ENCODE data around the gene TSHZ2. TPM values are rescaled to one million over a fixed set of nuclear protein-coding genes. Genes with fewer than 3 reads are reported as not detected.

Gene TSHZ2
- total RNA-seq, 3 donors from 2014 or later (not counting 1 experiment from before 2014, with no cell fraction given) = 1.8 to 1.9 TPM; not detected in 1

DNA sequence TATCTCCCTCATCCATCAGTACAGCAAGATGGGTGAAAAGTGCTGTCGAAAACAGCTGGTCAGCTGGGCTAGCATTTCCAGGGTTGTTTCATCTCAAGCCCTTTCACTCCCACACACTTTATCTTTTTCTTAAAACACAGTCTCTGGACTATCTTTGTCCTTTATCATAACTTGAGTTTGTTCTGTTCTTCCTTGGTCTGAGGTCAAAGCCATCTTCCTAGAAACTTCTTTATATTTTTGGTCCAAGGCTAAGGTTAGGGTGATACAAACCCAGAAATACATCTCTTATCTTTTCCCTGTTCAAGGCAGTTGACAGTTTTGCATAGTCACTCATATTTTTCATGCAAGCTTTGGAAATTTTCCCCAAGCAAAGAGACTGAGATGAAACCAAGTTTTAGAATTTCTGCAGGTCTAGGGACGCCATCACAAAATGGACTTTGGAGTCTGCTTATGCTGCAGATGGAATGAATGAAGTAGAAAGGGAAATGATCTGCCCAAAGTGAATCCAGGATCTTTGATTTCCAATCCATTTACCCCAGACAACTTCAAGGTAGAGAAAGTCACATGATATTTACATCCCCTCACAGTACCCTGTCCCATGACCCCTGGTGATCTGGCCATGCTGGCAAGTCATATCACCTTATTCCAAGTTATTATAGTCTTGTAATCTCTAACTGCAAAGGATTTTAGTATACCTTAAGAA lies 324.4 kb downstream of the TSHZ2 start:
- DNase-seq = no peak
- H3K36me3 ChIP-seq (ENCODE audit: control insufficient read depth, insufficient read depth, low read length) = no peaks in the 10 kb centered on the region
- Mint-ChIP-seq H3K4me1 (no peaks in the 10 kb centered on the region), H3K4me3 (no peak overlapping the region), H3K27ac (no peak overlapping the region), H3K36me3 (no peaks in the 10 kb centered on the region), H3K9me3 (no peaks in the 10 kb centered on the region), H3K27me3 (ENCODE audit: low read depth in 2 of 2) (peaks cover 16 to 42% of the 10 kb centered on the region in 2 donors)
- peaks cover 2% of the 10 kb centered on the region for H3K27me3 ChIP-seq (ENCODE audit: control insufficient read depth, insufficient read depth, low read length)
- no peak for ATAC-seq
- H3K4me1 ChIP-seq (ENCODE audit: control insufficient read depth, insufficient read depth, low read length) = no peaks in the 10 kb centered on the region
- TF ChIP-seq, protein P1, sequence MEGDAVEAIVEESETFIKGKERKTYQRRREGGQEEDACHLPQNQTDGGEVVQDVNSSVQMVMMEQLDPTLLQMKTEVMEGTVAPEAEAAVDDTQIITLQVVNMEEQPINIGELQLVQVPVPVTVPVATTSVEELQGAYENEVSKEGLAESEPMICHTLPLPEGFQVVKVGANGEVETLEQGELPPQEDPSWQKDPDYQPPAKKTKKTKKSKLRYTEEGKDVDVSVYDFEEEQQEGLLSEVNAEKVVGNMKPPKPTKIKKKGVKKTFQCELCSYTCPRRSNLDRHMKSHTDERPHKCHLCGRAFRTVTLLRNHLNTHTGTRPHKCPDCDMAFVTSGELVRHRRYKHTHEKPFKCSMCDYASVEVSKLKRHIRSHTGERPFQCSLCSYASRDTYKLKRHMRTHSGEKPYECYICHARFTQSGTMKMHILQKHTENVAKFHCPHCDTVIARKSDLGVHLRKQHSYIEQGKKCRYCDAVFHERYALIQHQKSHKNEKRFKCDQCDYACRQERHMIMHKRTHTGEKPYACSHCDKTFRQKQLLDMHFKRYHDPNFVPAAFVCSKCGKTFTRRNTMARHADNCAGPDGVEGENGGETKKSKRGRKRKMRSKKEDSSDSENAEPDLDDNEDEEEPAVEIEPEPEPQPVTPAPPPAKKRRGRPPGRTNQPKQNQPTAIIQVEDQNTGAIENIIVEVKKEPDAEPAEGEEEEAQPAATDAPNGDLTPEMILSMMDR (IDR thresholded peaks at IDR 0.05) = no peak
- intact Hi-C loops (cut with micrococcal nuclease) = no loop called here
- H3K4me3 ChIP-seq (ENCODE audit: low read length) = no peak overlapping the region
- 94% methylated on average over 2 of the region's 2 CpGs for WGBS (ENCODE audit: insufficient coverage)
- no peaks in the 10 kb centered on the region for H3K9me3 ChIP-seq (ENCODE audit: control insufficient read depth, insufficient read depth, low read length)
- no peak overlapping the region for H3K27ac ChIP-seq (ENCODE audit: low read length)

DNA sequence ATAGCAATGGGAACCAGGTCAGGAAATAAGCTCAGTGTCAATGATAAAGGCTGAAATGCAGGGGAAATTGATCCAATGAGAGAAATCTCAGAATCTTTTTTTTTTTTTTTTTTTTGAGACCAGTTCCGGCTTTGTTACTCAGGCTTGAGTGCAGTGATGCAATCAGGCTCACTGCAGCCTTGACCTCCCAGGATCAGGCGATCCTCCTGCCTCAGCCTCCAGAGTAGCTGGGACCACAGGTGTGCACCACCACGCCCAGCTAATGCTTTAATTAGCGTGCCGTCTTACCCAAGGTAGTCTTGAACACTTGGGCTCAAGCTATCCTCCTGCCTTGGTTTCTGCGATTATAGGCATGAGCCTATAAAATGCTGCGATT lies 325.0 kb downstream of the TSHZ2 start:
- ATAC-seq = no peak
- Mint-ChIP-seq H3K4me3 (no peak overlapping the region), H3K36me3 (no peaks in the 10 kb centered on the region), H3K4me1 (no peaks in the 10 kb centered on the region), H3K27me3 (ENCODE audit: low read depth in 2 of 2) (peaks cover 16 to 42% of the 10 kb centered on the region in 2 donors), H3K9me3 (no peaks in the 10 kb centered on the region), H3K27ac (no peak overlapping the region)
- TF ChIP-seq, protein P1 (IDR thresholded peaks at IDR 0.05) = no peak
- no peak overlapping the region for H3K4me3 ChIP-seq (ENCODE audit: low read length)
- intact Hi-C loops (cut with micrococcal nuclease) = no loop called here
- H3K4me1 ChIP-seq (ENCODE audit: control insufficient read depth, insufficient read depth, low read length) = no peaks in the 10 kb centered on the region
- 91% methylated on average over 7 of the region's 7 CpGs for WGBS (ENCODE audit: insufficient coverage)
- no peak for DNase-seq
- peaks cover 2% of the 10 kb centered on the region for H3K27me3 ChIP-seq (ENCODE audit: control insufficient read depth, insufficient read depth, low read length)
- no peaks in the 10 kb centered on the region for H3K36me3 ChIP-seq (ENCODE audit: control insufficient read depth, insufficient read depth, low read length)
- H3K9me3 ChIP-seq (ENCODE audit: control insufficient read depth, insufficient read depth, low read length) = no peaks in the 10 kb centered on the region
- H3K27ac ChIP-seq (ENCODE audit: low read length) = no peak overlapping the region

DNA sequence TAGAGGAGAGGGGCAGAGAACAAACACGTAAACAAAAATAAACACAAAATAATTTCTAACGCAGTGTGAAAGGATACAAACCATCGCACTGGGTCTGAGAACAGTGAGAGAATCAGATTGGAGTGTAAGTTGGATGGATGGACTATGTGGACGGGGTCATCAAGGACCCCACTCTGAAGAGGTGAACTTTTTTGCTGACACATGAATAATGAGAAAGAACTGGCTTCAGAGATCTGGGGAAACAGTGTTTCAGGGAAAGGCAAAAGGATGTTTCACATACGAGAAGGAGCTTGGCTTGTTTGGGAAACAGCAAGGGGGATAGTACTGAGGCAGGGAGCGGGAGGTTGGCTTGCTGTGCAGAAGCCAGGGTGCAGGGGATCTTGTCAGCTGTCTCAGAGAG lies 326.1 kb downstream of the TSHZ2 start:
- Mint-ChIP-seq H3K36me3 (no peaks in the 10 kb centered on the region), H3K9me3 (no peaks in the 10 kb centered on the region), H3K27me3 (ENCODE audit: low read depth in 2 of 2) (peaks cover 16 to 45% of the 10 kb centered on the region in 2 donors), H3K4me3 (no peak overlapping the region), H3K4me1 (no peaks in the 10 kb centered on the region), H3K27ac (no peak overlapping the region)
- Histone ChIP-seq H3K9me3 (ENCODE audit: control insufficient read depth, insufficient read depth, low read length) (no peaks in the 10 kb centered on the region), H3K36me3 (ENCODE audit: control insufficient read depth, insufficient read depth, low read length) (no peaks in the 10 kb centered on the region), H3K4me1 (ENCODE audit: control insufficient read depth, insufficient read depth, low read length) (no peaks in the 10 kb centered on the region), H3K4me3 (ENCODE audit: low read length) (no peak overlapping the region), H3K27ac (ENCODE audit: low read length) (no peak overlapping the region), H3K27me3 (ENCODE audit: control insufficient read depth, insufficient read depth, low read length) (peaks cover 2% of the 10 kb centered on the region)
- ATAC-seq (no peak), DNase-seq (no peak)
- intact Hi-C loops (cut with micrococcal nuclease) = no loop called here
- 86% methylated on average over 5 of the region's 6 CpGs for WGBS (ENCODE audit: insufficient coverage)
- TF ChIP-seq, protein P1 (IDR thresholded peaks at IDR 0.05) = no peak

DNA sequence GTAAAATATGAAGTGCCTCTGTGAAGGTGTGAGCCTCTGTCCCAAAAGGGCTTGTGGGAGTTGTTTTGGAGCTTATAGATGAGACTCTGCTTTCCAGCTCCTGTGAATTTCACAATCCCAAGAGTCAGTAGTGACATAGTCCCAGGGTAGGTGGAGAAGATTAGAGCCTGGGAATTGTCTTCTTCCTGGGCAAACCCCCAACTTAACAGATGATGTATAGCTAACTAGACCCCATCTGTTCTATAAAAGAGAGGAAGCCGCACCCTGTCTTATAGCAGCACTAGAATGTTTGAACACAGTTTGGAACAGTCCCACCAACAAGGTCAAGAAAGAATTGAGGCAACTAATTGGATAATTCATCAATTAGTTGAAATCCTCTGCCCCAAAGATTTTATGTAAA lies 326.8 kb downstream of the TSHZ2 start:
- Mint-ChIP-seq H3K27ac (no peak overlapping the region), H3K9me3 (no peaks in the 10 kb centered on the region), H3K4me3 (no peak overlapping the region), H3K36me3 (no peaks in the 10 kb centered on the region), H3K27me3 (ENCODE audit: low read depth in 2 of 2) (peaks cover 16 to 46% of the 10 kb centered on the region in 2 donors), H3K4me1 (no peaks in the 10 kb centered on the region)
- no peak for ATAC-seq
- no peaks in the 10 kb centered on the region for H3K36me3 ChIP-seq (ENCODE audit: control insufficient read depth, insufficient read depth, low read length)
- H3K27ac ChIP-seq (ENCODE audit: low read length) = no peak overlapping the region
- no peaks in the 10 kb centered on the region for H3K4me1 ChIP-seq (ENCODE audit: control insufficient read depth, insufficient read depth, low read length)
- H3K27me3 ChIP-seq (ENCODE audit: control insufficient read depth, insufficient read depth, low read length) = peaks cover 2% of the 10 kb centered on the region
- WGBS (ENCODE audit: insufficient coverage) = no CpG with 5 or more reads among the region's 1 CpG
- no peak overlapping the region for H3K4me3 ChIP-seq (ENCODE audit: low read length)
- DNase-seq = no peak
- no peaks in the 10 kb centered on the region for H3K9me3 ChIP-seq (ENCODE audit: control insufficient read depth, insufficient read depth, low read length)
- intact Hi-C loops (cut with micrococcal nuclease) = no loop called here
- TF ChIP-seq, protein P1 (IDR thresholded peaks at IDR 0.05) = no peak
